Neural progenitor cell (in vitro differentiated cells): ENCODE data around the gene KANK4.

Experiments used
- CTCF ChIP-seq: fragments of 200-600 bp; sonication (generic); IDR thresholded peaks from 2 replicates; pipeline ENCODE4 v1.5.1; 2017; ENCODE audit warnings: antibody characterized with exemption, mild to moderate bottlenecking
- EZH2phosphoT487 ChIP-seq: fragments of 200-600 bp; sonication (generic); IDR thresholded peaks from 2 replicates; pipeline ENCODE4 v1.6.1; 2017; ENCODE audit warnings: antibody characterized with exemption

DNA sequence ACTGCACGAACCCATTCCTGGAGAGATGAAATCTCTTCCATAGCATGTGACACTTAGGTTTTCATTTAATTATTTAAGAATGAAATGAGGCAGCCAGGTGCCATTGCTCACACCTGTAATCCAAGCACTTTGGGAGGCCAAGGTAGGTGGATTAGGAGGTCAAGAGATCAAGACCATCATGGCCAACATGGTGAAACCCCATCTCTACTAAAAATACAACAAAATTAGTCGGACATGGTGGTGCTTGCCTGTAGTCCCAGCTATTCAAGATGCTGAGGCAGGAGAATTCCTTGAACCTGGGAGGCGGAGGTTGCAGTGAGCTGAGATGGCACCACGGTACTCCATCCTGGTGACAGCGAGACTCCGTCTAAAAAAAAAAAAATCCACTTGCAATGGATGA is 106.8 kb downstream of the KANK4 start:
- TF ChIP-seq EZH2phosphoT487 (no peak), CTCF (no peak)
